T1000 (cell line): ENCODE measurements around the gene SLC28A3.

ENCODE experiments used
- DNase-seq: peaks from one replicate; lab custom pipeline; 2025; ENCODE audit warnings: mixed read lengths; lab: John Stamatoyannopoulos, UW

SLC28A3 gene

DNA sequence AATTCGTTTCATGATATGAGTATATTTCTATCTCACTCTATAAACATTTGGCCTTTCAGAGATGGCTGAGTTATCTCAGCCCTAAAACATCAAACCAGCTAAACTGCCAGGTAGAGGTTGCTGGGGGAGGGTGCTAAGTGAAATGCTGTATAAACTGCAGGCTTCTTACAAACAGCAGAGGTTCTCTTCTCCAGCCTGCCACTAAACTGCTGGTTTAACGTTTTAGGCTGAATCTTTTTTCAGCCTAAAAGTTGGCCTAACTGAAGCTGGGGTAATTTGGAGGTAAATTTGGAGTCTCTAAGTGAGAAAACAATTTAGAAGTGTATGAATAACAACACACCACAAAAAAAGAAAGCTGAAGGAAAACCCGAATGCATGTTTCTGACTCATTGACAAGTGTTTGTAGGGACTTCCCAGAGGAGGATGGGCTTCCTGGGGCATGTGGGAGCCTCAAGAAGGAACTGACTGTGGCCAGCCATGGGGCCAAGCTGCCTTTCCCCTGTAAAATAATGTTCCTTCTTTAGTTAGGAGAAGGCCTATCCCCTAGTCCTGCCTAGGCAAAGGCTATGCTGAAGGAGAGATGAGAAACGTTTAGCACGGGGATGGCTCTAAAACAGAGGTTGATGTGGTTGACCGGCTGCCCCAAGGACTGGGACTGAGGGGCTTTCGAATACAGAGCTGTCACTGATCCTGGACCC lies 44.3 kb downstream of the SLC28A3 start:
- no peak for DNase-seq

DNA sequence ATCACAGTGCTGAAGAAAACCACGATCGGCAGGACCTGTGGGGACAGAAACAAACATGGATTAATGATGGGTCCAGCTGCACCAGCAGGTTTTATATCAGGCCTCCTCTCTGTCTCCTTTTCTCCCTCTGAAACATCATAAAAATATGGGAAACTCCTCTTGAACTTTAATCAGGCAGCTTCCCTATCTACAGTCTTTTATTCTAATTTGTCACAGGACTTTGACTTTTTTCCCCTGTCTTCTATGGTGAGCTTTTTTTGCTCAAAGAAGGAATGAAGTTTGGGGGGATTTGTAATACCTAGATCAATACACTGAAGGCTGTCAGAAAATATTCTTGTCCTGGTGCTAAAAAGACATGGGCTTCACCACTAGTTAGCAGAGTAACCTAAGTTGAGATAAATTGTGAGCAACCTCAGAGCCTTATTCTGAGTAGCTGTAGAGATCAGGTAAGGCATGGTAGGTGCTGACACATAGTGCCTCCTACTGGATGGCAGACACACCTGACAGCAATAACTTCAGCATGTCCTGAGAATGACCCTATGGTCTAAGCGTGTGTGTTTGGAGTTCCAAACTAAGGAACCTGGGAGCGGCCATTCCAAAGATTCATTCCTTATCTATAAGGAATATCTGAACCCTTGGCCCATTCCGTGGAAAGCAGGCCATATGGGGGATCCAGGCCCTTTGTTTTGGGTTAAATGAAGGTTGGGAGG lies 46.2 kb downstream of the SLC28A3 start:
- DNase-seq = no peak

DNA sequence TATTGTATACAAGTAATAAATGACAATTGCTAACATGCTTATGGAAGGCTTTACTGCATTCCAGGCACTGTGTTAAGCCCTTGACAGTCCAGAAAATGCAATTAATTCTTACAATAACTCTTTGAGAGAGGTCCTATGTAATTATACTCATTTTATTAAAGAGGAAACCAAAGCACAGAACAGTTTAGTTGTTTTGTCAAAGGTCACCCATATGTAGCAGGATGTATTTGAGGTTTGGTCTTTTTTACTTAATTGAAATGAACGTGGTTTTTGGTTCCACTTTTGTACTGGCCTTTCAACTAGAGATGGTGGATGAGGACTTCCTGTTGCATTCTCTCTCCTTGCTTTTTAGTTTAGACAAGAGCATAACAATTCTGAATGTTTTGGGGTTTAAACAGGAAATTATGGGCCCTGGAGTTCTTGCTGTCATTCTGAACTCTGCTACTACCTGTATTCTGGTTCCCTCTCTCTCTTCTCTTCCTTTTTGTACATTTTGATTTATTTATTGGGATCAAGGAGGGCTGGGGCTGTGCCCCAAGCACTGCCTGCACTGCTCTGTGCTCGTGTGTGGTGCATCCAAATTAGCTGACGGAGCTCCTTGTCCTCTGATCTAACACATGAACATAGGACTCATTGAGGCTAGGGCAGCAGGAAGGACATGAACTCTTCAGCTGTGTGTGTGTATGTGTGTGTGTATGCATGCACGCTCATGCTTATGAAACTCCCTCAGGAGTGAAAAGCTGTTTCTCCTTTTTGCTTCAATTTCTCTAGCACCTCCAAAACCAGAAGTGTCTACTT lies 47.4 kb downstream of the SLC28A3 start:
- no peak for DNase-seq

DNA sequence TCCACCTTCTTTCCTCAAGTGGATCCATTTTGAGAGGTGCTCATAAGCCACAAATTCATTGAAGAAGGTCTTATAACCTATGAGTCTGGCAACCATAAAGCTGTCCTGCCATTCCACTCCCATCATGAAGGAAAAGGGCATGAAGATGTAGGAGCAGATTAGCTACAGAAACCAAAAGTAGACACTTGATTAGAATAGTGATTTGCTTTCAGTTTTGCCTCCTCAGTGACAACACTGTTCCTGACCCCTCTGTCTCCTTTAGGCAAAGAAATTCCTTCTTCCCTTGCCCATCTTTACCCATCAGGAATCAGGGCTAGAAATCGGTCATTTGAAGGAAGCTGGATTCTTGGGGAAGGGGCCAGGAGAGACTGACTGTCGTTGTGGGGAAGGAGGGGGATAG lies 55.2 kb downstream of the SLC28A3 start:
- DNase-seq = no peak

DNA sequence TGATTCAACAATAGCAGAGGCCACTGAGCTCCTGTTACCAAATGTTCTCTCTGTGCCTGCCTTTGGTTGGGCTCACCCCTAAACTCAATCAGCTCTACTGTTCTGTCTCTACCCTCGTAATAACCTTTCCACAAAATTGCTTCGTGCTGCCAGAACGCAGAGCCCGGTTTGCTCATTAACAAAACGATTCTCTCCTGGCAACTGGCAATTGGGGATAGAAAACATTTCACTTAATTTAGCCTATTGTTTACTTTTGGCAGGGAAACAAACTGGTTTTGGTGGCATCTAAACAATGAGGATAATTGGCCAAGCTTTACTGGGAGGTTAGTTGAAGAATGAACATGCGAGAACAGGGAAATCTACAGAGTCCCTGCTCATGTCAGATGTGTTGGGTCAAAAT lies 56.6 kb downstream of the SLC28A3 start:
- no peak for DNase-seq

DNA sequence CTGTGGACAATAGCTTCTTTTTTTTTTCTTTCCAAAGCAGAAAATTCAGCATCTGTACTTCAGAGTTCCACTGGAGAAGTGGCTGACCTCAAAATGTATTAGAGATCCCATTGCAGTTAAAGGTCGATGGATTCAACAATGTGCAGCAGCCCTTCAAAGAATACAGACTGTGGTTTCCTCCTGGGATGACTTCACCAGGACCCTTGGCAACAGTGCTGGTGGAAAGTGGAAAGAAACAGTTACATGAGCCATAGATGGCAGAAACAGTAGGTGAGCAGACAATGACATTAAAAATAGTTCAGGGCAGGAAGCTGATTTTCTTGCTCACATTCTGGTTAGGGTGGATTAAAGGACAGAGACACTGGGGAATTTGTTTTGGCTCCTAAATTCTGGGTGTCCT lies 62.4 kb downstream of the SLC28A3 start:
- no peak for DNase-seq

DNA sequence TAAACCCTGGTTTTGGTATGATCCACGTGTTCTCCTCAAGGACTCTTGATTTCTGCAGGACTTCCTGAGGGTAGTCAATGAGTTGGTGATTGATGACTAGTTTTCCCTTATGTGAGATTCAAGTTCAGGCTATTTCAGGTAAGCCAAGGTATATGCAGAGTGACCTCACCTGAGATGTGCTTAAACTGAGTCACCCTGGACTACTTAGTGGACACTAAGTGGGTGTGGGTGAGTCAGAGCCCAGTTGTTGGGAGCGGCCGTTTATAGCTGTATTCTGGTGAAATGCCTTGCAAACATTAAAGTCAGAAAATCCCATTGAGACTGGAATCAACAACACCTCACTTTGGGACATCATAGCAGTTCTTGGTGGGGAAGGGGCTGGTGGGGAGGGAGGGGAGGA lies 62.9 kb downstream of the SLC28A3 start:
- no peak for DNase-seq

DNA sequence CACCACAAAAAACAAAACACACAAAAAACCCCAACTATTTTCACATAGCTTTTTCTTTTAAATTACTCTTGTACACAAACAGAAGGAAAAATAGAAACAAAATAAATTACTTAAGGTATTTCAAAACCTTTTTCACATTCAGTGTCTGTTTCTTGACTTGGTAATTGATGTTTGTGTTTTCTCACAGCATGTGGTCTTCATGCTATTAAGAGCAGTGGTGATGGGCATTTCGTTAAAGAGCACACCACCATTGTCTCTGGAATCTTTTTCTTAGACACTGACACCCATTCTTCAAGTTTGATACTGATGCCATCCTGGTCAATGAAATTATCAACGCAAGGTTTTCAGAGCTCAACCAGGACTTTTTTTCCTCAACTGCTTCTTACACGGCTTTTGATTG lies 63.8 kb downstream of the SLC28A3 start:
- DNase-seq = no peak

DNA sequence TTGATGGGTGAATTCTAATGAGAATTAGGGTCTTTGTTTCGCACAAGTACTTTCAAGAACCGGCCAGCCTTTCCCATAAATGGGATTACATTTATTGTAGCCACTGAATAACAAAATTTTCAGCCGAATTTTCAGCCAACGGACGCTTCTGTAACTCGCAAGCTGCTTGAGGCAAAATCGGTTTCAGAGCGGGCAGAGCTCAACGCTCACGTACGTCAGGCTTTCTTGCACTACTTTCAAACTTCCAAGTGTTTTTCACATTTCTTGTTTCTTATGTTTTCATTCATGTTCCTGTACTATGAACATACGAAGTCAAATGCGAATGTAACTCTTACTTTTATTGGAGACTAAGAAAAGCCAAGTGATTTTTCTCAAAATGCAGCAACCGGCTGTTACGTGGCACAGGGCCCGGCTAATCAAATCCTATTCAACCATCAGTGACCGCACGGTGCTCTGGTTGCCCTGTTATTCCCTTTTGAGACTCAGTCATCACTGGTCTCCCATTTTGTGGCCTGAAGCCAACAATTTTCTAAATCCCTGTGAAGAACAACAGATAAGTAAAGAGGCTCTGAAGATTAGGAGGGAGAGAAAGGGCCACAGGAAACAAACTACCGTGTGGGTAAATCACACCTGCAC lies 68.5 kb downstream of the SLC28A3 start:
- no peak for DNase-seq

DNA sequence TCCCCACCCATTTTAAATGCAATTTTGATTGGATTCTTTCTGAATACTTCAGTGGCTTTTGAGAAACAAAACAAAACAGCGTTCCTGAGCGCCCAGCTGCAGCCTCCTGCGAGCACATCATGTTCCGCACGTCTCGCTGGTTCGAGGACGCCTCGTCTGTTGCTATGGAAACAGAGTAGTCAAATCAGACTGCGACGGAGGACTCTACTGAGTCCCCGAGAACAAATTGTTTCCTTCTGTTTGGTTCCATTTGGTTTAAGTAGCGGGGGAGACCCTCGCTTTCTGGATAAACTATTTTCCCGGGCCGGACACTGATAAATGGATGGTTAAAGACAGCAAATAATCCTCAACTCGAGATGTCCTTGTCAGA lies 69.0 kb downstream of the SLC28A3 start:
- no peak for DNase-seq

DNA sequence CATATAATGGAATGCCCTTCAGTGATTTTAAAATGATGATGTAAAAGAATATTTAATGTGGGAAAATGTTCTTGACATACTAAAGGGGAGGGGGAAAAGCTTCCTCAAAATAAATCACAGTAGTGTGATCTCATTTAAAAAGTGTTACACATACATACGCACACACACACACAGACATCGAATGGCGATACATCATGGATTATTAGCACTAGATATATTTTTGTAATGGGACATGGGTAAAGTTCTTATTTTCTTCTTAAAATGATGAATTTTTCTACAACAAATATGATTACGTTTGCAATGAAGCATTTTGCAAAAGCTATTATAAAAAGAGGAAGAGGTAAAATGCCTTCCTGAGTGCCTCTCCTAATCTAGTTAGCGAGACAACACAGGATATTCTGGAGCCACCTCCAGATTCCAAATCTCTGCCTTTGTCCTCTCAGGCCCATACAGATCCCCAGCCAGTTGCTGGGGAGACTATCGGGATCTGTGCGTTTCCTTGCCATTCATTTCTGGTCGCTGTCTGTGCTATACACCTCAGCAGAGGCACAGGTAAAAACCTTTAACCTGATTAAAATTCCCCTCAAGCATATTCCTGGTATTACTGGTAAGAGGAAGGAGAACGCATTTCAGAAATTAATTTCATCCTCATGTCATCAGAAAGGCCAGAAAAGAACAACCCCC lies 69.6 kb downstream of the SLC28A3 start:
- DNase-seq = no peak

DNA sequence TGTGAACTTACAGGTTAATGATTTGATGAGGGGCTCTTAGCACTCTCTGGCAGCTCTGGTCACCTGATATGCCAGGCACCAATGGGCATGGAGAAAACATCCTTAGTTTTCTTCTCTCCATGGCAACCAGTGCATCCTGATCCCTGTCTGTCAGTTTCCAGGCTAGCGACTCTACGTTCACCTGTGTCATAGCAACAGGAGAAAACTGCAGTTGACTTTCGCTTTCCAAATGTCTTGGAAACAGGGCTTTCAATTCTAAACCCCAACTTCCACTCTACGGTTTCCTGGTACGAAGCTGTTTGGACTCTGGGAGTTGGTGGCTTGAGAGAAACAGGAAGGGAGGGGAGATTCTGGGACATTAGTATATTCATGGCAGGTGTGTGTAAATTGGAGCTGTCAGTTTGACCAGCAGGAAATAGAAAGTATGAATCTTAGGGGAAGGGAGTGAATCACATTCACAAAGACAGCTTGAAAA lies 74.4 kb downstream of the SLC28A3 start:
- no peak for DNase-seq

DNA sequence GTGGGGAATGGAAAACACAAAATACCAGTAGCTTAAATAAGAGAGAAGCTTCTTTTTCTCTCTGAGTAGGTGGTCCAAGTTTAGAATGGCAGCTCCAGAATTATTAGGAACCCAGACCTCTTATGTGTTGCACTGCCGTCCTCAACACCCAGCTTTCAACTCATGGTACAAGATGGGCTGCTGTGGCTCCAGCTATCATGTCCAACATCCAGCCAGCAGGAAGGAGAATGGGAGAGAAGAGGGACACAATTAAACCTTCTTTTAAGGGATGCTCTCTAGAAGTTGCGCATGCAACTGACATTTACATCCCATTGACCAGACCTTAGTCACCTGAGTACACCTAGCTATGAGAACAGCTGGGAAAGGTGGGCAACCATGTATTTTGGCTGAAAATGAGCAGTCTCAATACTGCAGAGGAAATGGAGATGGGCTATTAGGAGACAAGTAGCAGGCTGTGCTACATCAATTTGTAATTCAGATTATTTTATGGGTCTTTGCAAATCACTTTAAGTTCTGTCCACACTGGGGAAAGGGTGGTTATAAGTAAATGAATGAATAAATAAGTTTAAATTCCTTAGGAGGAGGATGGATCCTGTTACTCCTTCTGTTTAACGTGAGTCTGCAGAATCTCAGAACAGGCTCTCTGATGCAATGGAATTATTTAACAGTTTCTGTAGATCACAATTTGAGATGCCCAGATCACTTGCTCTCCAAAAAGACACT lies 76.1 kb downstream of the SLC28A3 start:
- no peak for DNase-seq

DNA sequence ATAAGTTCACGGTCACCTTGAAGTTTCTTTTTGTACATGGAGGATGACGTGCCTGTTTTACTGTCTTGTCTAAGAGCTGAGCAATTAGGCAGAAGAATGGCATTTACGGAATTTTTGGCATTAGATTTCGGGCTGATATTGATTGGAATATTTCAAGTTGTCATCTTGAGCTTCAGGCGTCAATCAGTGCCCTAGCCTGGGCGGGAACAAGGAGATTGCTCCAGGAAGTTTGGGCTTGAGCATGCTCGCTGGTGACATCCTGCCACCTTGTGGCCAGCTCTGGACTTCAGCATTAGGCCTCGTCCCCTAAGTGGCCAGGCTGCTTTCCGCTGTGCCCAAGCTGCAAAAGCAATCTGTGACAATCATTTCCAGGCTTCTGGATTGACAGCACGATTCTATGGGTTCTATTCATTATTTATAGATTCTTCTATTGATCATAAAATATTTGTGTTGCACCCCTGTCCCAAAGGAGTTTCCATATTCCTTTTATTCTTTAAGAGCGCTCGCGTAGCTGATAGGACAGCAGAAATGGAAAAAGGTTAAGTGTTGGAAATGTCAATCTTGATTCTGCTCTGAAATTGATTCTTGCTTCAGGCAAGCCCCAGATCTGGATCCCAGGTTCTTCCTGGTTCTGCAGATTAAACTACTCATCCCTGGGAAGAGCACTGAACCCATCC lies 79.3 kb downstream of the SLC28A3 start:
- peak; percentile 44 for DNase-seq

DNA sequence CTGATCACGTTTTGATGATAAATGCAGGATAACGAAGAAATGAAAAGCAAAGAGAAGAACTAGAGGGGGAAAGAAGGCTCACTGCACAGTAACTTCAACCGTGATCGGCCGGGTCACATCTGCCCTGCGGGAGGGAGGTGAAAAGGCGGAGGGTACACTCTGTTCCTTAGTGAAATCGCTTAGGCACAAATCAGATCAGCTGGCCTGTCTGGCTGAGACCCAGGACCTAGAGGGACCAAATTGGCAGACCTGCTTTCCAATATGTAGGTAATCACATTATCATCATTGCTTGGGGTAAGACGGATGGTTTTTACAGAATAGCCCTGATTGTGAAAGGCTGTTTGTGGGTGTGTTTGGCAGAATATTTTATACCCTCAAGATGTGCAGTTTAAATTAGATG lies 82.2 kb downstream of the SLC28A3 start:
- no peak for DNase-seq

DNA sequence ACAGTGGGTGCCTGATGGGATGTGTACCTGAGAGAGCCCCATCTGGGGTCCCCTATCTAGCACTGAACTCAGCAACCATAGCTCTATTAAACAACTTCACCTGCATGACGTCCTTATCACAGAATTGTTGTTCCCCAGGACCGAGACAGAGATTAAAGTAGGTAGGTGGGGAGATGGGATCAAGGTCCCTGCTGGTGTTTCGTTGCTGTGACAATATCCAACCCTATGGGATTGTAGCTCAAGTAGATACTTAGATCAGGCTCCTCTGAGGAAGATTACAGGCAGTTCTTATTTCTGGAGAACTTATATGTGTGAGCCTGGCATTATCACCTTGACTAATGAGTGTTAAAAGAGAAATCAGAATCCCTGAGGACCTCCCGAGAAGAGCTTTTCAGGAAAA lies 84.9 kb downstream of the SLC28A3 start:
- no peak for DNase-seq

DNA sequence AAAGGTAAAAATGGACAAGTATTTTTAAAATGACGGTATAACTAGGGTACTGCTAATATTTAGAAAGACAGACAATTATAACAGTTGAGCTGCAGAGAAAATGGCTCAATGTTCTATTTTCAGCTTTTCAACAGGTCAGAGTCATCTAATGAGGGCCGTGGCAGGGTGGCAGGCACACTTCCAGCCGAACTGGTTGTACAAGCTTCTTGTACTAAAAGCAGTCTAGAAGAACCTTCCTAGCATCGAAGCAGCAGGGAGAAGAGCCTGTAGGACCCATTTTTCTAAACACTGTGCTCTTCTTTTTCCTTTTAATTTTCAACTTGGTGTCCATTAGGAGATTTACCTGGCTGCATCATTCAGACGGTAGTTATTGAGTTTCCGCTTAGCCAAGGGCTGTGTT lies 85.6 kb downstream of the SLC28A3 start:
- DNase-seq = no peak

DNA sequence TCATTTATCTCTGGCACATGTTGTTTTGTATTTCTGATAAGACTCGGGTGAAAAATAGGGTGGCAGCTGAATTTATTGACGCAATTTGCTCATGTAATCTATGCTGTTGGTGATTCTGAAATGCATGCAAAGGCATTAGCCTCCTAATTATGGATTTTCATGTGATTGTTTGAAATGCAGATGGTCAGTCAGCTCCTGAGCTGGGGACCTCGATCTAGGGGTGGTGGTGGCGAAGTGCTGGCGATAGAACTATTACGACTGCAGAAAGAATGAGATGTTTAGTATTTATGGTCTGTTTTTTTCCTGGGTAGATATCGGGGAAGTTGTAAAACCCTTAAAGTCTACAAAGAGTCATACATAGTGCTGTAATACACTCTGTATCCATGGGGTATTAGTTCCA lies 88.6 kb downstream of the SLC28A3 start:
- no peak for DNase-seq

DNA sequence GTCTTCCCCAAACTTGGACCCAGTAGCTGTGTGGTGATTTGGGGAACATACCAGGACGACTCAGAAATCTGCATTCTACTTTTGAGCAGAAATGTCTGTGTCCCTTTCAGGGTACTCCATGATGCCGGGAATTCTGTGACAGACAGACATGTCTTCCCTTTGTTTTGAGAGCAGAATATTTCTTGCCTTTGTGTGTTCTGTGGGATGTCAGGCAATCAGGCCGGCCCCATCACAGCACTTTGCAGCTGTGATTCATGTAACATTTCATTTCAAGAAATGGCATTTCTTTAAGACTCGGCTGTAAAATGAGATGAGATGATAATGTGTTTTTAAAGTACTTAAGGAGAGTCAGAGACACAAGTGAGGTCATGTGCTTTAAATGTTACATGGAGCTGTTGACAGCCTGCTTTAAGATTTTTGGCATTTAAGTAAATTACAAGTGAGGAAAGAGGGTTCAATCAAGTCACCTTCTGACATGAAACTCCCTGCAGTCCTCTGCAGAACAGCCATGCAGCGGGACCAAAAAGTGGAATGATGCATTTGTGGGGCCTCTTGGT lies 98.7 kb downstream of the SLC28A3 start:
- no peak for DNase-seq

DNA sequence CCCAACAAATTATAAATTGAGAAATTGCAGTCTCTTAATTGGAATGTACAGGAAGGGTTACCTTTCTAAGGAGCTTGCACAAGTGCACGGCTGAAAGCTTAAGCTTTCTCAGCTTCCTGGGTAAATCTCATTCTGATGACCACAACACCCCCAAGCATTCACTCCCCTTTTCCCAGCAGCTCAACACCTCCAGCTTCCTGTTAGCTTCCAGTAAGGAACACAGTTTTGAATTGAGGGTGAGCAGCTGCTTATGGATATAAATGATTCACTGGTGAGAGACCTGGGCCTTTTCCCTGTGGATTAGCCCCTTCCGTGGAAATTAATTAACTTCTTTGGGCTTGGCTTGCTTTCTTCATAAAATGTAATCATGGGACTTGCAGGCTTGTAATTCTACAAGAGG lies 101.2 kb downstream of the SLC28A3 start:
- DNase-seq = no peak
